HAP-1 (cell line): Measurements from ENCODE around the gene ACBD6.
"Not testable (repeated sequence)": the region's sequence is repeated elsewhere in the genome, so short reads cannot be mapped to it uniquely, and the experiment has no call there.

Source experiments
- DNase-seq, 2 experiments: peaks; one replicate each; pipeline ENCODE4 v3.0.0-alpha.2; 2016 to 2020; ENCODE audit warnings: low spot score in 2 of 2
- H3K27me3 ChIP-seq: fragments of 250-450 bp; sonication (Bioruptor Pico); 2 replicates; pipeline ENCODE4 v1.5.1; 2020; ENCODE audit warnings: low read depth, mild to moderate bottlenecking, moderate library complexity
- H3K36me3 ChIP-seq: fragments of 250-450 bp; sonication (Bioruptor Pico); replicated peaks from 2 replicates; pipeline ENCODE4 v1.5.1; 2020; ENCODE audit warnings: mild to moderate bottlenecking
- H3K4me1 ChIP-seq: fragments of 250-450 bp; sonication (Bioruptor Pico); 2 replicates; pipeline ENCODE4 v1.5.1; 2020; ENCODE audit warnings: mild to moderate bottlenecking
- H3K4me3 ChIP-seq: fragments of 250-450 bp; sonication (Bioruptor Pico); 2 replicates; pipeline ENCODE4 v1.5.1; 2020; ENCODE audit warnings: mild to moderate bottlenecking, moderate library complexity
- H3K9me3 ChIP-seq: fragments of 250-450 bp; sonication (Bioruptor Pico); 2 replicates; pipeline ENCODE4 v1.5.1; 2020; ENCODE audit warnings: mild to moderate bottlenecking, moderate library complexity
- in situ Hi-C: fragments of 300-500 bp; cut with MboI; formaldehyde crosslinking; loops from 3 replicates; pipeline ENCODE4 v1.14.3; 2020; ENCODE audit warnings: low sequenced_read_pairs, inconsistent platforms, mixed read lengths

Gene ACBD6

GRCh38 chr1:180412583-180412982 lies 89.8 kb downstream of the ACBD6 start:
- DNase-seq = no peak
- Histone ChIP-seq H3K27me3 (no peaks in the 10 kb centered on the region), H3K4me1 (no peaks in the 10 kb centered on the region), H3K4me3 (no peak overlapping the region), H3K9me3 (no peaks in the 10 kb centered on the region), H3K36me3 (no peaks in the 10 kb centered on the region)
- in situ Hi-C loops = loop anchor here (10.0 kb wide), 1 partner anchor 228 kb away; no protein-coding TSS in a partner anchor

- H3K27me3 ChIP-seq, DNase-seq, H3K9me3 ChIP-seq, in situ Hi-C loops, H3K4me3 ChIP-seq, H3K36me3 ChIP-seq, H3K4me1 ChIP-seq: not testable (repeated sequence)
Observed at GRCh38 chr1:180408128-180408527, 94.2 kb downstream of the ACBD6 start.

GRCh38 chr1:180407051-180407450 lies 95.3 kb downstream of the ACBD6 start:
- H3K9me3 ChIP-seq = no peaks in the 10 kb centered on the region
- H3K27me3 ChIP-seq = no peaks in the 10 kb centered on the region
- no peak overlapping the region for H3K4me3 ChIP-seq
- in situ Hi-C loops = no loop called here
- no peaks in the 10 kb centered on the region for H3K36me3 ChIP-seq
- no peak for DNase-seq
- peaks cover 8% of the 10 kb centered on the region for H3K4me1 ChIP-seq

- DNase-seq = no peak
- no peaks in the 10 kb centered on the region for H3K36me3 ChIP-seq
- in situ Hi-C loops = no loop called here
- H3K9me3 ChIP-seq = no peaks in the 10 kb centered on the region
- H3K27me3 ChIP-seq = no peaks in the 10 kb centered on the region
- no peak overlapping the region for H3K4me3 ChIP-seq
- peaks cover 8% of the 10 kb centered on the region for H3K4me1 ChIP-seq
Observed at GRCh38 chr1:180402551-180402950, 99.8 kb downstream of the ACBD6 start.

GRCh38 chr1:180402001-180402400 lies 100.4 kb downstream of the ACBD6 start:
- Histone ChIP-seq H3K4me1 (peaks cover 8% of the 10 kb centered on the region), H3K9me3 (no peaks in the 10 kb centered on the region), H3K36me3 (no peaks in the 10 kb centered on the region), H3K27me3 (no peaks in the 10 kb centered on the region), H3K4me3 (no peak overlapping the region)
- DNase-seq = no peak
- in situ Hi-C loops = no loop called here

GRCh38 chr1:180397175-180397574 lies 105.2 kb downstream of the ACBD6 start:
- peaks cover 10% of the 10 kb centered on the region for H3K4me1 ChIP-seq
- no peaks in the 10 kb centered on the region for H3K27me3 ChIP-seq
- H3K9me3 ChIP-seq = no peaks in the 10 kb centered on the region
- no peak for DNase-seq
- no peak overlapping the region for H3K4me3 ChIP-seq
- H3K36me3 ChIP-seq = peaks cover 3% of the 10 kb centered on the region
- in situ Hi-C loops = no loop called here

DNA sequence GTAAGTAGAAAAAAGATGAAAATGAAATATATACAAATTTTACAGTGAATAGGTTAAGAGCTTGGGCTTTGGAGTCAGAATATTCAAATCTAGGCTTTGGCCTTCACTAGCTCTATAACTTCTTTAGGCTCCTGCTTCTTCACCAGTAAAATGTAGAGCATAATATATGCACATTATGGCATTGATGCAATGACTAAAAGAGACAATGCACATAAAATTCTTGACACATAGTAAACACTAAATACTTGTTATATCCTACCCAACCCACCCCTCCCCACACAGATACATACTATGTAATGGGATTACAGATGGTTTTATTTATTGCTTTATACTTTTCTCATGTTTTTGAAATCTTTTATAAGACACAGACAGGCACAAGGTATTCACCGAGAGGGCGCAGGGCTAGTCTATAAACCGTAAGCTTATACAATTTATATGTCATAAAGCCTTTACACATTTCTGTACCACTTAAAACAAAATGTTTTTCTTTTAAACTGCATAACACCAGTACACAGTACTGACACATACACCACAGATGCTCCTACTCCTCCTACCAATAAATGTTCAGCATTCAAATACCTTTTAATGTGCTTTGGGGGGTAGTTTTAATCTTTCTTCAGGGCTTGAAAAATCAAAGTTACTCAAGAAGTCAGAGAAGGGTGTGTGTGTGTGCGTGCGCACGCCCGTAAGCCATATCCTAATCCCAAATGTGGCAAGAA lies 109.8 kb downstream of the ACBD6 start:
- H3K4me1 ChIP-seq = peaks cover 10% of the 10 kb centered on the region
- in situ Hi-C loops = no loop called here
- no peaks in the 10 kb centered on the region for H3K27me3 ChIP-seq
- no peak overlapping the region for H3K4me3 ChIP-seq
- no peak for DNase-seq
- H3K36me3 ChIP-seq = peaks cover 3% of the 10 kb centered on the region
- no peaks in the 10 kb centered on the region for H3K9me3 ChIP-seq

GRCh38 chr1:180392020-180392419 lies 110.4 kb downstream of the ACBD6 start:
- peaks cover 3% of the 10 kb centered on the region for H3K36me3 ChIP-seq
- in situ Hi-C loops = no loop called here
- no peak for DNase-seq
- no peaks in the 10 kb centered on the region for H3K27me3 ChIP-seq
- peaks cover 10% of the 10 kb centered on the region for H3K4me1 ChIP-seq
- no peaks in the 10 kb centered on the region for H3K9me3 ChIP-seq
- H3K4me3 ChIP-seq = no peak overlapping the region

- Histone ChIP-seq H3K4me3 (no peak overlapping the region), H3K9me3 (no peaks in the 10 kb centered on the region), H3K36me3 (no peaks in the 10 kb centered on the region), H3K4me1 (no peaks in the 10 kb centered on the region), H3K27me3 (no peaks in the 10 kb centered on the region)
- DNase-seq = no peak
- in situ Hi-C loops = no loop called here
Observed at GRCh38 chr1:180387413-180387812, 115.0 kb downstream of the ACBD6 start.

DNA sequence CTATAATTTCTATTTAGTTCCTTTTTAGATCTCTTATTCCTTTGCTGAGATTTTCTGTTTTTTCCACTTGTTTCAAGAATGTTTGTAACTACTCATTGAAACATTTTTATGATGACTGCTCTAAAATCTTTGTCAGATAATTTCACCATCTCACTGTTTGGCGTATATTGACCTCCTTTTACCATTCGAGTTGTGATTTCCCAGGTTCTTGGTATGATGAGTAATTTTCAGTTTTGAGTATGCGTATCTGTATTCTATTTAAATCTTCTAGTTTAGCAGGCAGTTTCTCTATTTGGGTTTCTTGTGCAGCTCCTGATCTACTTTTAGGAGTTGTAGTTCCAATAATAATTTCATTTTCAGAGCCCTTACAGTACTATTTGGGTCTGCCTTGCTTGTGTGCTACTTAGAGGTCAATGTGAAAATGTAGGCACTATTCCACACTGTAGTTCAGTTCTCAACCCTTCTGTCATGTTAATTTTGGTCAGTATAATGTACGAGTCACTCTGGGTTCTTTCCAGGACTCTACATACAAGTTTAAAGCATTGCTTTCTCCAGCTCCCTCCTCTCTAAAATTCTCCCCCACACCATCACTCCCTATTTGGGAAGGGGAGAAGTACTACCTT lies 115.5 kb downstream of the ACBD6 start:
- no peaks in the 10 kb centered on the region for H3K36me3 ChIP-seq
- no peaks in the 10 kb centered on the region for H3K9me3 ChIP-seq
- no peak overlapping the region for H3K4me3 ChIP-seq
- H3K4me1 ChIP-seq = no peaks in the 10 kb centered on the region
- DNase-seq = no peak
- H3K27me3 ChIP-seq = no peaks in the 10 kb centered on the region
- in situ Hi-C loops = no loop called here

- H3K4me1 ChIP-seq = no peaks in the 10 kb centered on the region
- no peaks in the 10 kb centered on the region for H3K27me3 ChIP-seq
- in situ Hi-C loops = no loop called here
- no peak overlapping the region for H3K4me3 ChIP-seq
- H3K9me3 ChIP-seq = peaks cover 5% of the 10 kb centered on the region; the same call in 1 of the 2 replicates
- H3K36me3 ChIP-seq = no peaks in the 10 kb centered on the region
- no peak for DNase-seq
Observed at GRCh38 chr1:180385144-180385543, 117.2 kb downstream of the ACBD6 start.

GRCh38 chr1:180384286-180385005 lies 117.9 kb downstream of the ACBD6 start:
- no peak for DNase-seq
- peaks cover 10% of the 10 kb centered on the region for H3K9me3 ChIP-seq
- H3K4me3 ChIP-seq = no peak overlapping the region
- H3K36me3 ChIP-seq = no peaks in the 10 kb centered on the region
- in situ Hi-C loops = no loop called here
- no peaks in the 10 kb centered on the region for H3K4me1 ChIP-seq
- H3K27me3 ChIP-seq = no peaks in the 10 kb centered on the region

DNA sequence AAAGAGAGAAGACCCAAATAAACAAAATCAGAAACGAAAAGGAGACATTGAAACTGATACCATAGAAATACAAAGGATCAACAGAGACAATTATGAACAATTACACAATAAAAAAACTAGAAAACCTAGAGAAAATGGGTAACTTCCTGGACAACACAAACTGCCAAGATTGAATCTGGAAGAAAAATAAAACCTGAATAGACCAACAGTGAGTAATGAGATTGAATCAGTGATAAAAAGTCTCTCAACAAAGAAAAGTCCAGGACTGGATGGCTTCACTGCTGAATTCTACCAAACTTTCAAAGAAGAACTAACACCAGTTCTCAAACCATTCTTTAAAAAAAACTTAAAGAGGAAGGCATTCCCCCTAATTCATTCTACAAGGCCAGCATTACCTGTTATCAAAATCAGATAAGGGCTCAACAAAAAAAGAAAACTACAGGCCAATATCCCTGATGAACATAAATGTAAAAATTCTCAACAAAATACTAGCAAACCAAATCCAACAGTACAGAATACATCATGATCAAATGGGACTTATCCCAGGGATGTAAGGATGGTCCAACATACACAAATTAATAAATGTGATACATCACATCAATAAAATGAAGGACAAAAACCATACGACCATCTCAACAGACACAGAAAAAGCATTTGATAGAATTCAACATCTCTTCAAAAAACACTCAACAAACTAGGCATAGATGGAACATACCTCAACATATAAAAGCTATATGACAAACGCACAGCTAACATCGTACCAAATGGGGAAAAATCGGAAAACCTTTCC lies 119.9 kb downstream of the ACBD6 start:
- no peak overlapping the region for H3K4me3 ChIP-seq
- in situ Hi-C loops = no loop called here
- no peaks in the 10 kb centered on the region for H3K36me3 ChIP-seq
- H3K27me3 ChIP-seq = no peaks in the 10 kb centered on the region
- H3K9me3 ChIP-seq = peaks cover 10% of the 10 kb centered on the region
- no peaks in the 10 kb centered on the region for H3K4me1 ChIP-seq
- no peak for DNase-seq
